Measurements from ENCODE around the gene GID8.
"Not testable (repeated sequence)": the region's sequence is repeated elsewhere in the genome, so short reads cannot be mapped to it uniquely, and the experiment has no call there.

Gene GID8

GRCh38 chr20:62959998-62960436 is 22.1 kb downstream of the GID8 start:
- DNase-seq, result no peak

DNA sequence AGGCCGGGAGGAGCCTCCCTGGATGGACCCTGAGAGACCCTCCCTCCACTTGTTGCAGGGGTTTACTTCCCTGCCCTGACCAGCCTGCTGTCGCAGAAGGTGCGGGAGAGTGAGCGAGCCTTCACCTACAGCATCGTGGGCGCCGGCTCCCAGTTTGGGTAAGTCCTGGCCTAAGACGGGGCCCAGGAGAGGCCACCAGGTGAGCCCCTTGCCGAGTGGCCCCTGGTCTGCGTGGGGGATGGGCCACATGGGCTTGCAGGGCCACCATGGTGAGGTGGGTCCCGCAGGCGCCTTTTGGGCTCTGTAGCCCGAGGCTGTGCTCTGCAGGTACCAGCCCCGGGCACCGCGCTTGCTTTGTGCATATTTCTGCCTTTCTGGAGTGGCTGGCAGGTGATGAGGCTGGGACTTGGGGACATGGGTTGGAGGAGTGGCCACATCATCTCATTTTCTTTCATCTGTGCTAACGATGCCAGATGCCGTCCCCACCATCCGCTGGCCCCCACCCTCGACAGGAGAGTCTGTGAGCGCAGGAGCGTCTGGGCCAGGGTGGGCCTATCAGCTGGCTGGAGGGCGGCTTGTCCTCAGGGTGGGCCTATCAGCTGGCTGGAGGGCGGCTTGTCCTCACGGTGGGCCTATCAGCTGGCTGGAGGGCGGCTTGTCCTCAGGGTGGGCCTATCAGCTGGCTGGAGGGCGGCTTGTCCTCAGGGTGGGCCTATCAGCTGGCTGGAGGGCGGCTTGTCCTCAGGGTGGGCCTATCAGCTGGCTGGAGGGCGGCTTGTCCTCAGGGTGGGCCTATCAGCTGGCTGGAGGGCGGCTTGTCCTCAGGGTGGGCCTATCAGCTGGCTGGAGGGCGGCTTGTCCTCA is 22.7 kb downstream of the GID8 start:
- DNase-seq, result not testable (repeated sequence)

GRCh38 chr20:62961310-62961783 is 23.4 kb downstream of the GID8 start:
- DNase-seq, result no peak

DNA sequence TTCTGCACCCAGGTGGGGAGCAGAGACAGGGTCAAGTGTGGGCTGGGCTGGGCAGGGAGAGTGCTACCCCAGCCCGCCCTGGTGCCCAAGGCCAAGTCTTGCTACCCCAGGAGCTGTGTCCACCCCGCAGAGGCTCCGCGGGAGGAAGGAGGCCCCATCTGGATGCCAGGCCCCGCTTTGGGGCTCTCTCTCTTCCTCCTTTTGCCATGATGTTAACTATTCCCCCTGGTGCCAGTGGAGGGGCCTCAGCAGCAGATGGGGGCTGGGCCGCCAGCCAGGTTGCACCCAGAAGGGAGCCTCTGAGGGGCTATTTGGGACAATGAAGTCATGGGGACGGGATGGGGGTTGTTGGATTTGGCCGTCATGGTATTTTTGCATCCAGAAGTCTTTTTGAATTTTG is 23.9 kb downstream of the GID8 start:
- DNase-seq, result no peak

DNA sequence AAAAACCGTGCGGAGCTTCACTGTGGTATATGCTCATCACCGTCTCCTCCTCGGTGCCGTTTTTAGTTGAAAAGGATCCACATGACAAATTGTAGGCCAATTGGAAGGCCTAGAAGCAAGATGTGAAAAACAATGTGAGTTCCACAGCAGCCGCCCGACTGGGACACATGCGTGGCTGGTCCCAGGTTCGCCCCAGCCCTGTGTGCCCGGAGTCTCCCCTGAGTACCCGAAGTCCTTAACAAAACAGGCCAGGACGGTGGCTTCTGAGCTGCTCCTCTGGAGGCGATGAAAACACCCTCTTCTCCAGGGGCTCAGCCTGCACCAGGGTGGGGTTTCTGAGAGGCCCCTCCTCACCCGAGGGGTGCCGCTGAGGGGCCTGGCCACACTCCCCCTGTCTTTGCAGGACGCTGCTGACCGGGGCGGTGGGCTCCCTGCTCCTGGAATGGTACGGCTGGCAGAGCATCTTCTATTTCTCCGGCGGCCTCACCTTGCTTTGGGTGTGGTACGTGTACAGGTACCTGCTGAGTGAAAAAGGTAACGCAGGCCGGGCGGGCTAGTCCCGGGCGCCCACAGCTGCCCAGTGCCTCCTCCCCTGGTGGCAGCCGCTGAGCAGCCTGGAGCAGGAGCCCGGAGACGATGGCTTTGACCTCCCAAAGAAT is 24.4 kb downstream of the GID8 start:
- DNase-seq, result no peak

DNA sequence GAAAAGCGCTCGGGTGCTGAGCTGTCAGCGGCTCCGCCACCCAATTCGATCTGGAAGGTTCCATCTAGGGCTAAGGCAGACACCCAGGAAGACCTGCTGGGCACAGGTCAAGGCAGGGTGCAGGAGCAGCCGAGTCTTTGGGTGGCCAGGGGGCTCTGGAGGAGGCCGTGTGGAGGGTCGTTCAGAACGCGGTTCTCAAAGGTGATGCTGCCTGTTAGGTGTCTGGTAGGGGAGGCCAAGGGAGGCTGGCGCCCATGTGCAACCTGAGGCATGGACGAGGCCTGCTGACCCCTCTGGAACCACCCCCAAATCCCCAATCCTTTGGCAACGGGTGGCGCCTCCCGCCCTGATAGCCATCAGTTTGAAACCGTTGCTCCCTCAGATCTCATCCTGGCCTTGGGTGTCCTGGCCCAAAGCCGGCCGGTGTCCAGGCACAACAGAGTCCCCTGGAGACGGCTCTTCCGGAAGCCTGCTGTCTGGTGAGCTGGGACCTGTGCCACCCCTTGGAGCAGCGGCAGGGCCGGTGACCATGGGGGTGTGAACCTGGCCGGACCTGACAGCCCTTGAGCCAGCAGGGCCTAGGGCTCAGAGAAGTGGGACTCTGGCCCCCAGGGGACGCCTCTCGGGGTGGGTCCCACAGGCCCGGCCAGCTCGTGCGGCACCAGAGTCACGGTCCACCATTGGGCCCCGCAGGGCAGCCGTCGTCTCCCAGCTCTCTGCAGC is 25.1 kb downstream of the GID8 start:
- DNase-seq, result no peak

DNA sequence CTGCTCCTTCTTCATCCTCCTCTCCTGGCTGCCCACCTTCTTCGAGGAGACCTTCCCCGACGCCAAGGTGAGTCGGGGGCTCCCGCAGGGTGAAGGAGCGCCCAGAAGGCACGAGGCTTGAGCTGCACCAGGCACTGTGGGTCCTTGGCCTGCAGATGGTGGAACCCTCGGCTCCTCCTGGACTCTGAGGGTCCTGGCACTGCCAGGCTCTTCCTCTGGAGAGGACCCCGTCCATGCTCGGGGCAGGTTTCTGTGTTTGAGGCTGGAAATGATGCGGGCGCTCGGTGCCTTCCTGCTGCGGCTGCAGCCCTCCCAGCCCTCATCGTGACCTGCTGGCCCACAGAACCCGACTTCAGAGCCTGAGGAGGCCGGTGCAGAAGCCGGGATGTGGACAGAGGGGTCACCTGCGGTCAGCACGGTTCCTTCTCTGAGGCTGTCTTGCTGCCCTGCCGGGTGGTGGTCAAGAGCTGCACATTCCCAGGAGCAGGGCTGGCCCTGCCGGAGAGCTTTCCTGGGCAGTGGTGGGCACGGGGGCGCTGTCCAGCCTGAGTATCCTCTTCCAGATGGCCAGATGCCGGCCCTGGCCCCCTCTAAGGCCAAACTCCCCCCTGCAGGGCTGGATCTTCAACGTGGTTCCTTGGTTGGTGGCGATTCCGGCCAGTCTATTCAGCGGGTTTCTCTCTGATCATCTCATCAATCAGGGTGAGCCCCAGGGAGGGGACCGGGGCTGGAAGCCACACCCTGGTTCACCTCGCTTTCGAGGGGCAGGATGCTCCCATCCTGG is 25.9 kb downstream of the GID8 start:
- DNase-seq, result no peak

DNA sequence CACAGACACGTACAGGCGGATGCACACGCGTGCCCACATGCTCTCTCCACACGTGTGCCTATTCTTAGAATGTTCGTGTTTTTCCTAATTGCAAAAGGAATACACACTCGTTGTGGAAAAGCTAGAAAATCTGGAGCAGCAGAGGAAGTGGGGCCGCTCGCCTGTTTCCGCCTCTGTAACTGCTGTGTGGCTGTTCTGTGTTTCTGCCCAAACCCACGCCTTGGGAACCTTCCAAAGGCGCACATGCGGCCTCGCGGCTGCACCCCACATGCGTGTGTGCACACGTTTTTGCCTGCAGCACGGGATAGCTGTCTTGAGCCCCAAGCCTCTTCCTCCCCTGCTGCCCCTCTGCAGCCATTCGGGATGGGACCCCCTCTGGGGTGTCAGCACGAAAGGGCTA is 26.8 kb downstream of the GID8 start:
- DNase-seq, result no peak

DNA sequence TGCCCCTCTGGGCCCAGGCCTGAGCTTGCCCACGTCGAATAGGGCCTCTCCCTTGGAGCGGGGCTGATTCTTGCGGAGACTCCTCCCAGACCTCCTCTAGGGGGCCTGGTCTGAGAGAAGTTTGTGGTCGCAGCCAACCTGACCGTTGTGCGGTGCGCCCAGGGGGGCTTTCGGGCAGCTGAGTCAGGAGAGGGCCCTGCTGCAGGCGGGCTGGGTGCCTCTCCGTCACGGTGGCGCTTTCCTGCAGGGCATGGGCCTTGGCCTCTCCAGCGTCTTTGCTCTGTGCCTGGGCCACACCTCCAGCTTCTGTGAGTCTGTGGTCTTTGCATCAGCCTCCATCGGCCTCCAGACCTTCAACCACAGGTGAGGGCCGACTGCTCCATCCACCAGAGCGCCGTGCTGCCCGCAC is 27.4 kb downstream of the GID8 start:
- DNase-seq, result no peak

DNA sequence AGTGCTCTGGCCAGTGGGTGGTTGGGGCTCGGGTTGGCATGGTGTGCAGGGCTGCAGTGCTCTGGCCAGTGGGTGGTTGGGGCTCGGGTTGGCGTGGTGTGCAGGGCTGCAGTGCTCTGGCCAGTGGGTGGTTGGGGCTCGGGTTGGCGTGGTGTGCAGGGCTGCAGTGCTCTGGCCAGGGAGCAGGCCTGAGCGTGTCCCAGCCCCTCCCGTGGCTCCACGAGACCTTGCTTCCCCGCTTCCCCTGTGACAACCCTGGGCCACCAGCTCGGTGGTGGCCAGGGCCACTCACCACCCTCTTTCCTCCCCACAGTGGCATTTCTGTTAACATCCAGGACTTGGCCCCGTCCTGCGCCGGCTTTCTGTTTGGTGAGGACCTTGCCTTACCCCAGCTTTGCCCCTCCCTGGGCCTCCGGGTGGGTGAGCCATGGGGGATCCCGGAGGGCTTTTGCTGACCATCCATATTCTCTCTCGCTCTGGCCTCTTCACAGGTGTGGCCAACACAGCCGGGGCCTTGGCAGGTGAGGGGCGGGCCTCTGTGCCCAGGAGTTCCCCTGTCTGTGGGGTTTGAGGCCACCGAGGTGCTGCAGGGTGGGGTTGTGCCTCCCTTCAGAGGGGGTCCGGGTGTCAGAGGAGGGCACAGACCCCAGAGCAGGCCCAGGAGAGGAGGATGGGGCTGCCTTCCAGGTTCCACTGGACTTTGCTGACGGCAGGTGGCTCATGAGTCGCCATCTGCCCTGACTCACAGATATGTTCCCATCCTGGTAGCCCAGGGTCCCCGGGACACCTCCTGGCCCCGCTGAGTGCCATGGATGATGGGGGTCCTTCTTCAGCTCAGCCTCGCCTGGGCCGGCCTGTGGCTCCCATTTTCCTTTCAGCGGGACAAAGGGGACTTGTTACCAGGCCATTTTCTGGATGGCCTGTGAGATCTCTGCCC is 28.5 kb downstream of the GID8 start:
- DNase-seq, result no peak

GRCh38 chr20:62967149-62967501 is 29.2 kb downstream of the GID8 start:
- DNase-seq, result no peak

DNA sequence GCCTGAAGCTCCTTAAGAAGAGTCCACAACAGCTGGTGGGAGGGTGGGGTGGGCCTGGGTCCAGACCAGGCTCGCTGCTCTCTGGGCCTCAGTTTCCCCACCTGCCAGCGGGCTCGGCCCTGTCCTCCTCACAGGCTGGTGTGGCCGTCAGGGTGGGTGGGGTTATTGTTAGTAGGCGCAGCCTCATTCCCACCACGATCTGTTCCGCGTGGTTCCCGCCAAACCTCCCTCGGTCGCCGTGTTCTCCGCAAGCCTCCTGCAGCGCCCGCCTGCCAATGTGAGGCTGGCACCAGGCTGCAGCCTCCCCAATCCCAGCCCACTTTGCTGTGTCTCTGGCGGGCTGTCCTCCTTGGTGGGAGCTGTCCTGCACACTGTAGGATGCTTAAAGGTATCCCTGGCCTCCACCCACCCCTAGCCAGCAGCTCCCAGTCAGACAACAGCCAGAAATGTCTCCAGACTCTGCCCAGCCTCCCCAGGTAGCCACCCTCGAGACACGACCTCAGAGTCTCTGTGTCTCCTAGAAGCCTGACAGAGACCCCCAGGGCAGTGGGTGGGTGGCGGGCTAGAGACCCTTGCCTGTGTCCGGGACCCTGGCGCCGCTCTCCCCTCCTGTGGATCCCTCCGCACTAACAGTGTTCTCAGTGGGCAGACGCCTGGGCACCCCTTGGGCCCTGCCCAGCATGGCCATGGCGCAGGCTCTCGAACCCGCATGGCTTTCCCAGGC is 29.8 kb downstream of the GID8 start:
- no peak for DNase-seq

DNA sequence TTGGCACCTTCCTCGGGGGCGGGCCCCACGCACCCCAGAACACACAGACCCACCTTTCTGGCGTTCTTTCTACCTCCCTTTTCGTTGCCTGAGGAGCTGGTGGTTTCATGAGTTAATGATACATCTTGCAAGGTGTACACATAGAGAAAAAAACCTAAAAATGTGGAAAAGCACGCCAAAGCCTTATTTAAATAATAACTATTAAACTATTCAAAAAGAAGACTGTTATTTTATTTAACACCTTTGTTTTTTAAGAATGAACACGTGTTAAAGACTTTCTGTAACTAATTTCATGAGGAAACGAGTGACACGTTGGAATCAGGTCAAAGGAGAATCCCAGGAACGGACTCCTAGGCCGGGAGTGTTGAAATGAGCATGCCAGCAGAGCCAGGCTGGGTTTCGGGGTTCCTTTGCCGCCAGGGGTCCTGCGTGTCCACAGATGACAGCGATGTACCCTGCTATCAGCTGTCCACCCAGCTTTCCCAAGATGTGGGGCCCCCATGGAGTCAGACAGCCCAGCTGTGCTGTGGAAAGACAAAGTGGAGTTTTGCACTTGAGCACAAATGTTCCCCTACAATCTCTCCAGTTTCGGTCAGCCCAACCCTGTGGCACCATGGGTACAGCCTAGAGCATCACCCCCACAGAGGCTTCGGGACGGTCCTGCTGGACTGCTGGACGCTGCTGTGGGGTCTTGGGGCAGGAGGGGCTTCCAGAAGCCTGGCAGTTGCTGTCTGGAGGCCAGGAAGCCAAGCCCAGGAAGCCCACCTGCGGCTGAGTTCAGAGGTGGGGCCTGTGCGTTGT is 30.6 kb downstream of the GID8 start:
- no peak for DNase-seq

- DNase-seq, result no peak
Measured at GRCh38 chr20:62969179-62969760, 31.3 kb downstream of the GID8 start.

GRCh38 chr20:62969939-62970306 is 32.0 kb downstream of the GID8 start:
- DNase-seq, result no peak

GRCh38 chr20:62970307-62971210 is 32.6 kb downstream of the GID8 start:
- peak; percentile 11 for DNase-seq

GRCh38 chr20:62971211-62971949 is 33.4 kb downstream of the GID8 start:
- DNase-seq, result no peak

Data from EL (cell line).